GM21381 (cell line): ENCODE data around the gene SPARCL1.
"Not testable (repeated sequence)": the region's sequence is repeated elsewhere in the genome, so short reads cannot be mapped to it uniquely, and the experiment has no call there.

Source experiments
- ATAC-seq: cut with Tn5 transposase; IDR thresholded peaks from one replicate; pipeline ENCODE4 v1.9.1; 2021; ENCODE audit warnings: mild to moderate bottlenecking, moderate library complexity; ENCODE audit not compliant: unreplicated experiment

SPARCL1 gene

DNA sequence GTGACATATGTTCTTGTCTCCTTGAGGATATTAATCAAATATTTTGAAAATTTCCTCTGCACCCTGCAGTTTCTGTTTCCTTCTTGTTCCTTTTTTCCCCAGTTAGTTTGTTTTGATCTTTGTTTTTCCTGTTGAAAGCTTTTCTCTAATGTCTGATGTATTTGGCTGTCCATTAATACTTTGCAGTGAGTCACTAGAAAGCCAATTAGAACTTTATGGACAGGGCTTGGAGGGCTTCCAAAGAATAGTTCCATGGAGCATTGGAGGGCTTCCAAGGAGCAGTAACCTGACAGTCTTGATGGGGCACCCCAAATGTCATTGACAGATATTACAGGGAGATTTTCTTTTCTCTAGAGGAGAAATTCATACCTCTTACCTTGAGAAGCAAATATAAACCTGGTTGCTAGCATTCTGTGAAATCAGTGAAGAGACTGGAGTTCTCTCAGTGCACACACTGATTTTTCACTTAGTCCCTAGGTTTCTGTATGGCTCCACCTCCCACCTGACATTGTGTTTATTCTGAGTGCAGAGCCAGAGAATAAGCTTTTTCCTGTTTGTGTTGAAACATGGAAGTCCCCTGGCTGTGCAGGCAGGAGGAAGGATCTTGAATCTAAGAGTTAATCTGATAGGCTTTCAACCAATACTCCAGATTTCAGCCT, 26.5 kb downstream of the SPARCL1 start:
- no peak for ATAC-seq

DNA sequence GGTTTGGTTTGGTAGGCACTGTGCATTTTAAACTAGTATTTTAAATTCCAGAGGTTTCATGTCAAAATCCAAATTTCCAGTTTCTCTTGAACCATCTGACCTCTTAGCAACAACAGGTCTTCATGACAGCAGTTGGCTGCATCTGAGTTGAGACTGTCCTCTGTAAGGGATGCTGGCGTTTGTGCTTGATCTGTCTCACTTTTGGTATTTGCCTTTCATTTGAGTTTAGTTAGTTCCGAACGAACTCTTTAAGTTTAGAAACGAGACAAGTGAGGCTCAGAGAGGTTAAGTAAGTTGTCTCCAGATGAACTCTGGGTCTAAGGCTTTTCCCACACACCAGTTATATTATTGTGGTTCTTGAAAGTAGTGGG, 29.1 kb downstream of the SPARCL1 start:
- peak; percentile 32 for ATAC-seq

DNA sequence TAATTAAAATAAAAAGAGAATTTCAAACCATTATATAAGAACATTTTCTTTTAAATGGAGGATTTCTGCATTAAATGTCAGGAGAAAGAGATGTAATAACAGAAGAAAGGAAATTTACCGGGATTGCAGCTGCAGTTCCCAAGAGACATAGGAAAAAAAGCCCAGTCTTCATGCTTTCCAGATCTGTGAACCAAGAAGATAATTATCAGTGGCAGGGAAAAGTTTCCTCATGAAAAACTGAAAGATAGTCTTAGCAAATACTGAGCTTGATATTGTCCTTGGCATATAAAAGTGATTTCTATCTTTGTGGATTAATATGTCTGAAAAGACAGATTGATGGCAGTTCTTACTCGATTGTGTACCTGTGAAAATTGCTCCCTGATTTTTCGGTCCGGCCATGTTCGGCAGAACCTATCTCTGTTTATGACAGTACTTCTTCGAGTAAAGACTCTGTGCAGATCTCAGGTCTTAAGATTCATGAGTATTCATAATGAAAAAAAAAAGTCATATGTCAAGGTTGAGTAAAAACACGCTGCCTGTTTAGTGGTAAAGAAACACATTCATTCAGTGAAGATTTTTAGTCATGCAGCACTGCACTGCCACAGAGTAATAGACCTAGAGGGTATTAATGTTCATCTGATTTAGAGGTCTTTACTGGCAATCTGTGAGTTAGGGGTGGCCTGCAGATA, 29.6 kb downstream of the SPARCL1 start:
- ATAC-seq = peak; percentile 57

DNA sequence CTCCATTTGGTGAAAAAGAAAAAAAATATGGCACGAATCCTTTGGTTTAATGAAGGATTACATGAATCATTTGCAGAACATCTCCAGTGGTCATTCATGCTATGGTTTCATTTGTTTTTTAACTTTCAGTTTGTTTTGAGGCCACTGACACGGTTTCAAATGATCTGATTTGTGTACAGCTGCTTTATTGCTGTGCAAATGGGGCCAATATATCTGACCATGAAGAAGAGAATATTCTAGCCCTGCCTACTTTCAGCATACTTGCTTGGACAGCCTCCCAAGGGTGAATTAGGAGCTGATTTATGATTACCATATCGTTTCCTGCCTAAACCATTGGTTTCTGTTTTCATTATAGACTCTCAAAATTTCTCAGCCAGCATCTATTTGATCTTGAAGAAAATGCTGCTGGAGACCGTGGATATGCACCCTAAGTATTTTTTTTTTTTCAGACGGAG, 30.7 kb downstream of the SPARCL1 start:
- ATAC-seq = peak; percentile 72

DNA sequence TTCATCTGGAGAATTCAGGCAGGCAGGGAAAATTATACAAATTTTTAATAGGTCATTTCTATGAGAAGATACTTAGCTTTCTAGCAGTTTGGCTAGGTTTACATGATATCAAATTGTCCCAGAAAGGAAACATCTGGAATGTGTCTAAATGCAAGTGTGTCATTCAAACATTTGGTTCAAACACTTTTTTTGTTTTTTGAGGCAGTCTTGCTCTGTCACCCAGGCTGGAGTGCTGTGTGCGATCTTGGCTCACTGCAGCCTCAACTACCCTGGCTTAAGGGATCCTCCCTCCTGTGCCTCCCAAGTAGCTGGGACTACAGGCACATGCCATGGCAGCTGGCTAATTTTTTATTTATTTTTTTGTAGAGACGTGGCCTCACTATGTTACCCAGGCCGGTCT, 31.6 kb downstream of the SPARCL1 start:
- ATAC-seq = no peak

DNA sequence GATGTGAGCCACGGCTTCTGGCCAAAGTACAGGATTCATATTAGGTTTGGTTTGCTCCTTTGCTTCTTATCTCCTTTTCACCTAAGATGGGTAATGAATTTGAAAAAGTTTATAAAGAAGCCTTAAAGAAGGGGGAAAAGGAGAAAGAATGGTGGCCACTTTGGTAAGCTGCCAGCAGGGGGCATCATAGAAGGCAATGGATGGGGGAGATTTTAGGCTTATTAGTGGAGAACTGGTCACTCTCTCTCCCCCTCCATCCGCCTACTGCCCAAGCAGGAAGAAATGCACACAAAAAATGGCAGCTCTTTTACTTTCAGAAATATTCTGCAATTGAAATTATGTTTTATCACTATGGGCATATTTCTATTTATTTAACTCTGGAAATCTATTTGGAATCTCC, 32.0 kb downstream of the SPARCL1 start:
- ATAC-seq = no peak

DNA sequence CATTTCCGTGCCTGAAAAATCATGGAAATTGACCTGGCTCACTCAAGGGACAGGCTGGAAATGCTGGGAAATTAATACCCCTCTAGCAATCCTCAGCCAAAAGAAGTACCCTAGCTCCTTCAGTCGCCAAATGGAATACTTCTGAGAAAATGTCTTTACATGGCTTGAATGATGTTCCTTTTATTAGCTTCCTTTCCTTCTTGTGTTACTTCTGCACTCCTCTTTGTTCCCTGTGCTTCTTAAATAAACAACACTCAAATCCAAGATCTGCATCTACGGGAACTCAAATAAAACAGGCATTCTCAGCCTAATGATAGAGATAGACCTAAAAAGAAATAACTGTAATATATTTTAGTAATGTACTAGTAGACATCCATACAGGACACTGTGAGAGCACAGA, 36.1 kb downstream of the SPARCL1 start:
- ATAC-seq = no peak

DNA sequence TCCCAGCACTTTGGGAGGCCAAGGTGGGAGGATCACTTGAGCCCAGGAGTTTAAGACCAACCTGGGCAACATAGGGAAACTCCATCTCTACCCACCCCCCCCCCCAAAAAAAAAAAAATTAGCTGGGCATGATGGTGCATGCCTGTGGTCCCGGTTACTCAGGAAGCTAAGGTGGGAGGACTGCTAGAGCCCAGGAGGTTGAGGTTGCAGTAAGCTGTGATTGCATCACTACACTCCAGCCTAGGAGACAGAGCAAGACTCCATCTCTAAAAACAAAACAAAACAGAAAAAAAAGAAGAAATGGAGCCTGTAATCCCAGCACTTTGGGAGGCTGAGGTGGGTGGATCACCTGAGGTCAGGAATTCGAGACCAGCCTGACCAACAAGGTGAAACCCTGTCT, 37.3 kb downstream of the SPARCL1 start:
- ATAC-seq = not testable (repeated sequence)

DNA sequence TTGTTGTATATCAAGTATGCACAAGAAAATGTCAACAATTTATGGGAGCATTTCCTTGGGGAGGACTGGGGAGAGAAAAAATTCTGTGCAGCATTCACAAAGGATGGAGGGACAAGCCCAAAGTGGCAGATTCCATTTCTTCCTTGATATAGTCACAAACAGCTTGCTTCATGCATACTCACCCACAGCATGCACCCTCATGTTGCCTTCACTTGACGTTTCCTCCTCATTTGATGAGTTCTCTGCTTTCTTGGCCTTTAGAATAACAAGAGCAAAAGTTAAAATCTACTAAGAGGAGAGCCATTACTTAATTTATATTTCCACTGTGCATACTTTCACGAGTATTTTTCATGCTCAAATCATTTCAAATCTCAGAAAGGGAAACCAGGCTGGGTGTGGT, 37.7 kb downstream of the SPARCL1 start:
- ATAC-seq = no peak

DNA sequence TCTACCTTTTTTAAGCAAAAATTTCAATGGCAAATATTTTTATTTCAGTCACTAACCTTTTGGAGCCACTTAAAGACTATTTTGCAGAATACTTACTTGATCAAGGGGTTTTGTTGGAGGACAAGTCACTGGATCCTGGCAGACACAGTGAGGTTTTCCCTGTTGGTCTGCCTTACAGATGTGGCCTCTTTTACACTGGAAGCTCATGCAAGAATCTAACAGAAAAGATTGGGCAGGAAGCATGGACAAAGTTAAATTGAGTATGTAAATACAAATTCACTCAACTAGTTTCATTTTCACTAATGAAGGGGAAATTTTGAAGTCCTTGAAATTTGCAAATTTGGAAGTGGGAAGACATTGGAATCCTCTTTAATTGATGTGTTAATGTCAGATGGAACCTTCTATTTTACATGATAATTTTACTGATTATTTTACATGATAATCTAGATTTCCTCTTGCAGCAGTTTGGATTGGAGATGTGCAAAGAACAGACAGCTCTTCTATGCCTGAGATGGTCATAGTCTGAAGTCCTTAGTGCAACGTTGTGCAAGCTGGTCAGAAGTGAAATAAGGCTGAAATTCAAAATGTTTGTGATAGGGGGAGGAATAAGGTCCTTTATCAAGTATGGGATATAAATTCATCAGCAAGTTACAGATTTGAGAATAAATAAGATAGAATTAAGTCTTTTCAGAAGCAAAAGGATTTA, 38.4 kb downstream of the SPARCL1 start:
- no peak for ATAC-seq

DNA sequence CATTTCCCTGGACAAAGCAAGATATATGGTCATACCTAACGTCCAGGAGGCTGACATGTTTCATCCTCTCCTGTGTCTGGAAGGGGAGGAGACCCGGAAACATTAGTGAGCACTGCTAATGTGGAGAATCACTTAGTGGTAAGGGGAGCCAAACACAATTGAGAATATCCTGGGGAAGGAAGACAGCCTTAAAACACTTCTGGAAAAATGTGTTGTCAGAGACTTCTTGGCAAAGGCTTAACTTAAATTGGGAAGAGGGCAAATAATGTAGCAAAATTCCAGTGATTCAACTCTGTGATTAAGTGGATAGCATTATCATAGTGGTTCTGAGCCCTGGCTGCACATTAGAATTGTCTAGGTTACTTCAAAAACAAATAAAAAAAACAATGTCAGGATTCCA, 39.5 kb downstream of the SPARCL1 start:
- ATAC-seq = no peak

DNA sequence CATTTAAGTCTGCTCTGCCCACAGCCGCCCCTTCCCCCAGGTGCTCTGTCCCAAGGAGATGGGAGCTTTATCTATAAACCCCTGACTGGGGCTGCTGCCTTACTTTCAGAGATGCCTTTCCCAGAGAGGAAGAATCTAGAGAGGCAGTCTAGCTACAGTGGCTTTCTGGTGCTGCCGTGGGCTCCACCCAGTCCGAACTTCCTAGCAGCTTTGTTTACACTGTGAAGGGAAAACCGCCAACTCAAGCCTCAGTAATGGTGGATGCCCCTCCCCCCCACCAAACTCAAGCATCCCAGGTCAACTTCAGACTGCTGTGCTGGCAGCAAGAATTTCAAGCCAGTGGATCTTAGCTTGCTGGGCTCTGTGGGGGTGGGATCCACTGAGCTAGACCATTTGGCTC, 40.5 kb downstream of the SPARCL1 start:
- not testable (repeated sequence) for ATAC-seq

DNA sequence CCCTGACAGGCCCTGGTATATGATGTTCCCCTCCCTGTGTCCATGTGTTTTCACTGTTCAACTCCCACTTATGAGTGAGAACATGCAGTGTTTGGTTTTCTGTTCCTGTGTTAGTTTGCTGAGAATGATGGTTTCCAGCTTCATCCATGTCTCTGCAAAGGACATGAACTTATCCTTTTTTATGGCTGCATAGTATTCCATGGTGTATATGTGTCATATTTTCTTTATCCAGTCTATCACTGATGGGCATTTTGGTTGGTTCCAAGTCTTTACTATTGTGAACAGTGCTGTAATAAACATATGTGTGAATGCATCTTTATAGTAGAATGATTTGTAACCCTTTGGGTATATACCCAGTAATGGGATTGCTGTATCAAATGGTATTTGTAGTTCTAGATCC, 45.9 kb downstream of the SPARCL1 start:
- not testable (repeated sequence) for ATAC-seq

DNA sequence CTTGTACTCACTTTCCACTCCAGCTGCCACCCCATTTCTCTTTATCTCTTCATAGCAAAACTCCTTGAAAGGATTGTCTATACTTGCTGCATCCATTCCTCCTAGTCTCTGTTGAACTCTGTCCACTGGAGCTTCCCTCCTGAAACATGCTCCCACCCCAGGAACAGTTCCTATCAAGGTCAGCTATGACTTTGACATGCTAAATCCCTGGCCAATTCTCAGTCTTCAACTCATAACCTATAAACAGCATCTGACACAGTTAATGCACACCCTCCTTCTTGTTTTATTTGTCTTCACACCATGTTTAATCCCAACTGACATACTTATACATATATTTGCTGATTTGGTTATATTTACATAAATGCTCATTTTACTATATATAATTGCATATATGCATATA, 47.8 kb downstream of the SPARCL1 start:
- no peak for ATAC-seq

DNA sequence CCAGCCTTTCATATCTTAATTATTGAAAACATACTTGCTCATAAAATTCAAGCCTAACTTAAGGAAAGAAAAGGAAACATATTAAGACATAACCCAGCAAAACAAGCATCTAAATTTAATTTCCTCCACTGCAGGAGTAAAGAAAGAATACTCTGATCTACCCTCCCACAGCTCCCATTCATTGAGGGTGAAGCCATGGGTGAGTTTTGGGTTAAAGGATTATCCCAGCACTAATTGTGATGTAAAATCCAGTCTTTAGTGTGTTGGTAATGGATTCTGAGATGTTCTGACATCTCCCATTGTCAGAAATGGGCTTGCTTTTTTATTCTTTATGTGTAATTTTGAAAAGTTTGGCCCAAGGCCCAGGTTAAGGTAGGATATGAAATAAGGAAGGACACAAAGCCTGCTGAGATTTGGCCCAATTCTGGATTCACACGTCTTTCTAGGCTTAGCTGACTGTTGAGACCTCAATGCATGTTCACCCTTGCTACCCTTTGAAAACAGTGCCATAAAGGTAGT, 50.4 kb downstream of the SPARCL1 start:
- no peak for ATAC-seq

DNA sequence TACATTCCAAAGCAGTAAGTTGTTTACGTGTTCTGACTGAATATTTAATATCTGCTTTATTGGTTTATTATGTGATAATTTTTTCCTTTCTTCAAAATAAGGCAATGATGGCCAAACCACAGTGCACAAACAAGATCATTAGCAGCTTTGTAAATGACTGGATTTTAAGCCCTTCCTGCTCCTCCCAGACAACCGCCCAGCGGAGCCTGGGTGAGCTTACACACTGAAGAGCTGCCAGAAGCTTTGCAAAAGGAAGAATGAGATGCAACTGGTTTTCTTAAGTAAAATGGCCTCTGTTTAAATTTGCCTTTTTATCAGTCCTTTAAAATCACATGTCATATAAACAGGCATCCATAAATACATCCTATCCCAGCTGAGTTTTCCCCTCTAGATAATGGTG, 52.2 kb downstream of the SPARCL1 start:
- no peak for ATAC-seq

DNA sequence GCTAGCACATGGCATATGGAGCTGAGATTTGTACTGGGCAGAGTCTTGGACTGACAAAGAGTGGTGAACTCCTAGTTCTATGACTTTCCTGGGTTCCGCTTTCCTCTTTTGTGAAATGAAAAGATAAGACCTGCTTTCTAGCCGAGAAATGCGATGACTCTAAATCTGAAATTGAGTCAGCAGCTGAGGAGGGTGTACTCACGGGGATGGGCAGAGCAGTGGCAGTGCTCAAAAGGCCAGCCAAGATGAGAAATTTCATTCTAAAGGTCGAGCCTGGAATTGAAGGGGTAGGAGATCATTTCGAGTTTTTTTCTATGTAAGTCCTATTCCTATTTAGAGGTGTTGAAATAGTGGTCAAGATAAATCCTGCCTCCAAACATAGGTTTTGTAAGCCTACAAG, 59.8 kb downstream of the SPARCL1 start:
- ATAC-seq = no peak

DNA sequence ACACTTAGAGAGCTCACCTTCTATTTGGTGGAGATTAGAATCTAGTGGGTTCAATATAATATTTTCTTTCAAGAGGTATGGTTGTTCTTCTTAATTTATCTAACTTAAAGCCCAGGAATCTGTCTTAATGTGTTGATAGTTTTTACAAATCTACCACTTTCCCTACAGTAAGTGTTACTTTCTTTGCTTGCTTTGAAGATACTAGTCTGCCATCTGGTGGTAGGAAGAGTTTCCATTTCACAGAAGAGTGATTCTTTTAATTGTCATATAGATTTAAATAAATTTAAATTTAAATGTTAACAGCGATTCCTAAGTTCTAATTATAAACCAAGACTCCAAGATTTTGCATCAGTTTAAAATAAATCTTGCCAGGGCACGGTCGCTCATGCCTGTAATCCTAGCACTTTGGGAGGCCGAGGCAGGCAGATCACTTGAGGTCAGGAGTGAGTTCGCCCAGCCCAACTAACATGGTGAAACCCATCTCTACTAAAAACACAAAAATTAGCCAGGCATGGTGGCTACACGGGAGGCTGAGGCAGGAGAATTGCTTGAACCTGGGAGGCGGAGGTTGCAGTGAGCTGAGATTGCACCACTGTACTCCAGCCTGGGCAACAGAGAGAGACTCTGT, 63.3 kb downstream of the SPARCL1 start:
- no peak for ATAC-seq

DNA sequence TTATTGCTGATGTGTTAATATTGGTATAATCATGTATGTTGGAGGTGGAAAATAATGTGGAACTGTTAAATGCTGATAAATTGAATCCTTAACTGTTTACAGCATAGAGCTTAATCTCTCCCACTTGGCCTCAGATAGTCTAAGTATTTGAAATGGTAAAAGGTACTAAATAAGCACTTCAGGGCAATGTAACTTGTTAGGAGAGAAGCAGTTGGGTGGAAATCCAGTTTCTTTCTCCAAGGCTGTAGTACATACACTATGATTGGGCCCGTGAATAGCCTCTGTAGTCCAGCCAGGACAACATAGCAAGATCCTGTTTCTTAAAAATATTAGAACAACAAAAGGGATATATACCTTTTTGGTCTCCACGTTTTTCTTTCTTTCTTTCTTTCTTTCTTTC, 67.1 kb downstream of the SPARCL1 start:
- no peak for ATAC-seq

DNA sequence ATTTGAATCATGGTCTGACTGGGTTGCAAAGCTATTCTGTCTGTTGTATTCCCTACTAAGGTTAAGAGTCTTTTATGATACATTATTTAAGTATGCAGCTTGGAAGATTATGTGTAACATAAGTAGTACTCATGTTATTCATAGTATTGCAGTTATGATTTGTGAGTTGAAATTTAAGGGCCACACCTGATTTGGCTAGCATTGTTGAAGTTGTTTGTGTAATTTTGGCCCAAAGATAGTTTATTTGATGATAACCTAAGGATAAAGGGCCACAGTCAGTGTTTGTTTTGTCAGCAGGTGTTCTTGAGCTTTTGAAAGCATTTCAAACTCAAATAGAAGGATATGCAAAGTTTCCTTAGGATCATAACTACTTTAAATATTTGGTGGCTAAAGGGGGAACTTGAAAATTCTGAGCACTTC, 67.9 kb downstream of the SPARCL1 start:
- ATAC-seq = no peak

DNA sequence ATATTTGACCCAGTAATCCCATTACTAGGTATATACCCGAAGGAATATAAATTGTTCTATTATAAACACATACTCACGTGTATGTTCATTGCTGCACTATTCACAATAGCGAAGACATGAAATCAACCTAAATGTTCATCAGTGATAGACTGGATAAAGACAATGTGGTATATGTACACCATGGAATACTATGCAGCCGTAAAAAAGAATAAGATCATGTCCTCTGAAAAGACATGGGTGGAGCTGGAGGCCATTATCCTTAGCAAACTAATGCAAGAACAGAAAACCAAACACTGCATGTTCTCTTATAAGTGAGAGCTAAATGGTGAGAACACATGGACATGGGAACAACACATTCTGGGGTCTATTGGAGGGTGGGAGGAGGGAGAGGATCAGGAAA, 70.3 kb downstream of the SPARCL1 start:
- no peak for ATAC-seq
